Activated CD8-positive, alpha-beta T cell treated with anti-CD3 and anti-CD28 coated beads for 36 hours (primary cell): ENCODE results near the gene CDH23. TPM values are rescaled to one million over a fixed set of nuclear protein-coding genes. Genes with fewer than 3 reads are reported as not detected.
A peak's percentile ranks its signal among the peaks of the same experiment; 100 is the strongest.

Experiments
- ATAC-seq: fragments of 200-7000 bp; cut with Tn5 transposase; one replicate; pipeline ENCODE4 v1.10.0; 2021; ENCODE audit warnings: mild to moderate bottlenecking, moderate library complexity
- CTCF ChIA-PET: fragments of 350-600 bp; sonication (Branson Sonifier 250); formaldehyde crosslinking; loops from one replicate; lab custom pipeline; 2021; ENCODE audit warnings: antibody characterized with exemption; lab: Charles Lee
- POLR2A ChIA-PET: fragments of 350-600 bp; sonication (Branson Sonifier 250); formaldehyde crosslinking; loops from one replicate; lab custom pipeline; 2021; ENCODE audit warnings: antibody characterized with exemption; lab: Charles Lee
- DNase-seq: peaks from one replicate; pipeline ENCODE4 v3.0.0-alpha.2; 2020
- H3K27ac Mint-ChIP-seq: one replicate; pipeline ENCODE4 v1.8.0; 2021; ENCODE audit warnings: mild to moderate bottlenecking, mixed read lengths
- H3K27me3 Mint-ChIP-seq: one replicate; pipeline ENCODE4 v1.8.0; 2021; ENCODE audit warnings: mixed read lengths
- H3K36me3 Mint-ChIP-seq: one replicate; pipeline ENCODE4 v1.8.0; 2021; ENCODE audit warnings: low read depth, mixed read lengths
- H3K4me1 Mint-ChIP-seq: one replicate; pipeline ENCODE4 v1.8.0; 2021; ENCODE audit warnings: low read depth, mixed read lengths
- H3K4me3 Mint-ChIP-seq: one replicate; pipeline ENCODE4 v1.8.0; 2021; ENCODE audit warnings: mild to moderate bottlenecking, moderate library complexity, mixed read lengths
- H3K9me3 Mint-ChIP-seq: one replicate; pipeline ENCODE4 v1.8.0; 2021; ENCODE audit warnings: mixed read lengths
- intact Hi-C: fragments of 100-400 bp; cut with micrococcal nuclease; formaldehyde crosslinking; loops from one replicate; pipeline ENCODE4 v1.10.0; 2022
- total RNA-seq, 2 experiments: library from RNA; stranded (reverse); gene quantifications; one replicate each; pipeline ENCODE4 v1.2.3, GENCODE V29; 2021
- TF ChIP-seq, protein P1 (sequence below): fragments of 200-600 bp; IDR thresholded peaks from one replicate; pipeline ENCODE4 v1.8.0; 2022; ENCODE audit warnings: antibody characterized with exemption, mild to moderate bottlenecking

CDH23 gene
- total RNA-seq, 2 experiments from 2014 or later: 2.4 to 2.7 TPM

GRCh38 chr10:71777213-71777985, 380.7 kb downstream of the CDH23 start:
- CTCF ChIA-PET: interaction anchor here (0.8 to 3.1 kb wide), 5 partner anchors 36 to 80 kb away, joined by 3 to 12 read pairs (median 4); no protein-coding TSS in a partner anchor
- H3K4me1 Mint-ChIP-seq: peaks cover 39% of the 10 kb centered on the region
- intact Hi-C loops: no loop called here
- DNase-seq (no peak), ATAC-seq (no peak)
- peaks cover 3% of the 10 kb centered on the region for H3K9me3 Mint-ChIP-seq
- H3K27ac Mint-ChIP-seq: no peak overlapping the region
- TF ChIP-seq, protein P1, sequence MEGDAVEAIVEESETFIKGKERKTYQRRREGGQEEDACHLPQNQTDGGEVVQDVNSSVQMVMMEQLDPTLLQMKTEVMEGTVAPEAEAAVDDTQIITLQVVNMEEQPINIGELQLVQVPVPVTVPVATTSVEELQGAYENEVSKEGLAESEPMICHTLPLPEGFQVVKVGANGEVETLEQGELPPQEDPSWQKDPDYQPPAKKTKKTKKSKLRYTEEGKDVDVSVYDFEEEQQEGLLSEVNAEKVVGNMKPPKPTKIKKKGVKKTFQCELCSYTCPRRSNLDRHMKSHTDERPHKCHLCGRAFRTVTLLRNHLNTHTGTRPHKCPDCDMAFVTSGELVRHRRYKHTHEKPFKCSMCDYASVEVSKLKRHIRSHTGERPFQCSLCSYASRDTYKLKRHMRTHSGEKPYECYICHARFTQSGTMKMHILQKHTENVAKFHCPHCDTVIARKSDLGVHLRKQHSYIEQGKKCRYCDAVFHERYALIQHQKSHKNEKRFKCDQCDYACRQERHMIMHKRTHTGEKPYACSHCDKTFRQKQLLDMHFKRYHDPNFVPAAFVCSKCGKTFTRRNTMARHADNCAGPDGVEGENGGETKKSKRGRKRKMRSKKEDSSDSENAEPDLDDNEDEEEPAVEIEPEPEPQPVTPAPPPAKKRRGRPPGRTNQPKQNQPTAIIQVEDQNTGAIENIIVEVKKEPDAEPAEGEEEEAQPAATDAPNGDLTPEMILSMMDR: no peak
- POLR2A ChIA-PET: interaction anchor here (0.7 to 1.3 kb wide), 3 partner anchors 10 to 41 kb away, joined by 3 to 5 read pairs (median 5); no protein-coding TSS in a partner anchor
- peaks cover 2% of the 10 kb centered on the region for H3K36me3 Mint-ChIP-seq
- no peaks in the 10 kb centered on the region for H3K27me3 Mint-ChIP-seq
- no peak overlapping the region for H3K4me3 Mint-ChIP-seq

DNA sequence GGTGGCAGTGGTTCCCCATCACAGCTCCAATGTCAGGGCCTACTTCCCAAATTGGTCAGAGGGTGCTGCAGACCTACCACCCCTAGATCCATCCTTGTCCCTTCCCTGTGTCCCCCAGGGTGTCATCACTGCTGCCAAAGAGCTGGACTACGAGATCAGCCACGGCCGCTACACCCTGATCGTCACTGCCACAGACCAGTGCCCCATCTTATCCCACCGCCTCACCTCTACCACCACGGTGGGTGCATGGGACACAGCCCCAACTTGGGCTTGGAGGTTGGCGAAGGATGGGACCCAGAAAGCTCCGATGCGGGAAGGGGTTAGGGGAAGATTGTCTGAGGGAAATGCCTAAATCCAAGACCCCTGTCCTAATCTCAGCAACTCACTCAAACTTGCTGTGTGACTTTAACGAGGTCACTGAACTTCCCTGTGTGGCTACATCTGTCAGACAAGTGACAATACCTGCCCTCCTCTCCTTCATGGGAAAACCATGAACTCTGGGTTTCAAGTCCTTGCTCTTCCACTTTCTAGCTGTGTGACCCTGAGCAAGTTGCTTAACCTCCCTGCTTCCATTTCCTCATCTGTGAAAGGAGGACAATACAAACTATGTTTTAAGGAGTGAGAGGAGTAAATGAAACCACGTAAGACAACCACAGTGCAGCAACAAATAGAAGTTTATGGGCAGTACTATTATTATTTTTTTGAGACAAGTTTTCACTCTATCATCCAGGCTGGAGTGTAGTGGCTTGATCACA, 381.5 kb downstream of the CDH23 start:
- POLR2A ChIA-PET: interaction anchor here (1.2 to 1.4 kb wide), 4 partner anchors 11 to 42 kb away, joined by 3 to 5 read pairs (median 4); no protein-coding TSS in a partner anchor
- TF ChIP-seq, protein P1: no peak
- Mint-ChIP-seq H3K4me3 (no peak overlapping the region), H3K9me3 (peaks cover 3% of the 10 kb centered on the region), H3K27ac (no peak overlapping the region), H3K4me1 (peaks cover 46% of the 10 kb centered on the region), H3K27me3 (no peaks in the 10 kb centered on the region), H3K36me3 (peaks cover 2% of the 10 kb centered on the region)
- CTCF ChIA-PET: interaction anchor here (1.0 to 3.1 kb wide), 4 partner anchors 52 to 118 kb away, joined by 3 to 12 read pairs (median 4); no protein-coding TSS in a partner anchor
- ATAC-seq (no peak), DNase-seq (no peak)
- intact Hi-C loops: no loop called here

- peaks cover 3% of the 10 kb centered on the region for H3K9me3 Mint-ChIP-seq
- H3K27ac Mint-ChIP-seq: no peak overlapping the region
- CTCF ChIA-PET: interaction anchor here (1.3 kb wide), 1 partner anchor 83 kb away, joined by 3 read pairs; no protein-coding TSS in a partner anchor
- peak; percentile 54 for DNase-seq
- H3K4me3 Mint-ChIP-seq: no peak overlapping the region
- peaks cover 2% of the 10 kb centered on the region for H3K36me3 Mint-ChIP-seq
- intact Hi-C loops: no loop called here
- H3K27me3 Mint-ChIP-seq: no peaks in the 10 kb centered on the region
- peaks cover 35% of the 10 kb centered on the region for H3K4me1 Mint-ChIP-seq
- no peak for ATAC-seq
- TF ChIP-seq, protein P1: no peak
- POLR2A ChIA-PET: interaction anchor here (1.4 kb wide), 1 partner anchor 18 kb away, joined by 3 read pairs; no protein-coding TSS in a partner anchor
These were observed 382.9 kb downstream of the CDH23 start for GRCh38 chr10:71779641-71780040.

DNA sequence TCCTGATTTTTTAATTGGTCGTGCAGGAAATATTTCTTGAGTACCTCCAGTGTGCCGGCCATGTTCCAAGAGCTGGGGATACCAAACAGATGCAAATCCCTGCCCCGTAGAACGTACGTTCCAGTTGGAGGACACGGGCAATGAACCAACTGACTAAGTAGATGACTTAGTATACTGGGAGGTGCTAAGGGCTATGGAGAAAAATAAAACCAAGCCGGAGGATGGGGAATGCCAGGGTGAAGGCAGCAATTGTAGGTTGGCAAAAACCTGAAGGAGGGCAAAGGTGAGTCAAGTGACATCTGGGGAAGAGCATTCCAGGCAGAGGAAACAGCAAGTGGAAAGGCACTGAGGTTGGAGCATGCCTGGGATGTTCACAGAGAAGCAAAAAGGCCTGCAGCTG, 383.4 kb downstream of the CDH23 start:
- POLR2A ChIA-PET: interaction anchor here (0.7 kb wide), 1 partner anchor 32 kb away, joined by 3 read pairs; no protein-coding TSS in a partner anchor
- intact Hi-C loops: no loop called here
- TF ChIP-seq, protein P1: no peak
- ATAC-seq (no peak), DNase-seq (no peak)
- peaks cover 3% of the 10 kb centered on the region for H3K9me3 Mint-ChIP-seq
- H3K4me3 Mint-ChIP-seq: no peak overlapping the region
- peaks cover 31% of the 10 kb centered on the region for H3K4me1 Mint-ChIP-seq
- peaks cover 2% of the 10 kb centered on the region for H3K36me3 Mint-ChIP-seq
- no peak overlapping the region for H3K27ac Mint-ChIP-seq
- CTCF ChIA-PET: no interaction called here
- H3K27me3 Mint-ChIP-seq: no peaks in the 10 kb centered on the region
